D721Med (cell line): Measurements from ENCODE around the gene SPACA7.
"Not testable (repeated sequence)": the region's sequence is repeated elsewhere in the genome, so short reads cannot be mapped to it uniquely, and the experiment has no call there.

Experiments
- DNase-seq: peaks from one replicate; pipeline ENCODE4 v3.0.0; 2011; ENCODE audit warnings: low spot score; ENCODE audit not compliant: insufficient read length
- FAIRE-seq: peaks from 2 replicates; lab custom pipeline; 2011; peaks lifted over from hg19 to GRCh38; lab: Jason Lieb, UNC
- TF ChIP-seq, protein P1 (sequence below): IDR thresholded peaks from 2 replicates; pipeline ENCODE4 v1.5.1; 2012; ENCODE audit warnings: mild to moderate bottlenecking, control low read depth; ENCODE audit not compliant: insufficient read depth; ENCODE audit errors: missing control alignments

SPACA7 gene

DNA sequence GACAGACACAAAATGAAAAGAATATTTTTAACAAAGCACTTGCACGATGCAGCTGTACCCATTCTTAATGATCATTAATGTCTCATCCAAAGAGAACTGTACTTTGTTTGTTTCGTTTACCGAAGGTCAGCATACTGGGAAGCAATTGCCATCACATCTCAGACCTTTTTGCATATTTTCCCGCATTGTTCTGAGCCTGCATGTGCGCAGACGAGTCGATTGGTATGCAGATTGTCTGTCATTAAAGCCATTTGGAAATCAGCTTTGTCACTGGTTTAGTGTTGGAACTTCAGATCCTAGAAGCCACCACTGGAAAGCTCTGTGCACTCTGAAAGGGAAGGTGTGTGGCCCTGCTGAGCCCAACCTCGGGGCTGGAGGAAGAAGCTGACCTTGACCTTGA is 15.6 kb downstream of the SPACA7 start:
- DNase-seq (no peak), FAIRE-seq (no peak)
- TF ChIP-seq, protein P1, sequence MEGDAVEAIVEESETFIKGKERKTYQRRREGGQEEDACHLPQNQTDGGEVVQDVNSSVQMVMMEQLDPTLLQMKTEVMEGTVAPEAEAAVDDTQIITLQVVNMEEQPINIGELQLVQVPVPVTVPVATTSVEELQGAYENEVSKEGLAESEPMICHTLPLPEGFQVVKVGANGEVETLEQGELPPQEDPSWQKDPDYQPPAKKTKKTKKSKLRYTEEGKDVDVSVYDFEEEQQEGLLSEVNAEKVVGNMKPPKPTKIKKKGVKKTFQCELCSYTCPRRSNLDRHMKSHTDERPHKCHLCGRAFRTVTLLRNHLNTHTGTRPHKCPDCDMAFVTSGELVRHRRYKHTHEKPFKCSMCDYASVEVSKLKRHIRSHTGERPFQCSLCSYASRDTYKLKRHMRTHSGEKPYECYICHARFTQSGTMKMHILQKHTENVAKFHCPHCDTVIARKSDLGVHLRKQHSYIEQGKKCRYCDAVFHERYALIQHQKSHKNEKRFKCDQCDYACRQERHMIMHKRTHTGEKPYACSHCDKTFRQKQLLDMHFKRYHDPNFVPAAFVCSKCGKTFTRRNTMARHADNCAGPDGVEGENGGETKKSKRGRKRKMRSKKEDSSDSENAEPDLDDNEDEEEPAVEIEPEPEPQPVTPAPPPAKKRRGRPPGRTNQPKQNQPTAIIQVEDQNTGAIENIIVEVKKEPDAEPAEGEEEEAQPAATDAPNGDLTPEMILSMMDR: no peak

DNA sequence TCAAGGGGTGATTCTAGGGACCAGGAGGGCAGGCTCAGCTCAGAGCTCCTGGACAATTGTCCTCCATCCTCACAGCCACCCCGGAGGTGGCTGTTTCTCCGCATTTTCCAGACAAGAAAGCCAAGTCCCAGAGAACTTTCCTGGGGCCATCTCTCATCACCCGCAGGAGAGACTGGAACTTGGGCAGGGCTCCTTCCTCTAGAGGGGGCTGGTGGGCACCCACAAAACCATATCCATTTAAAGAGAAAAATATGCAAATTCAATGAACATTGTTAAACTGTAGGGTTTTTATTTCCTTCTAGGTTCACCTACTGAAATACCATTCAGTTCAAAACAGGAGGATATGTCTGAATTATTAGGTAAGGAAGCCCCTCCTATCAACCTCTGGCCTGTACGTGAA is 16.6 kb downstream of the SPACA7 start:
- TF ChIP-seq, protein P1: no peak
- DNase-seq: no peak
- no peak for FAIRE-seq

DNA sequence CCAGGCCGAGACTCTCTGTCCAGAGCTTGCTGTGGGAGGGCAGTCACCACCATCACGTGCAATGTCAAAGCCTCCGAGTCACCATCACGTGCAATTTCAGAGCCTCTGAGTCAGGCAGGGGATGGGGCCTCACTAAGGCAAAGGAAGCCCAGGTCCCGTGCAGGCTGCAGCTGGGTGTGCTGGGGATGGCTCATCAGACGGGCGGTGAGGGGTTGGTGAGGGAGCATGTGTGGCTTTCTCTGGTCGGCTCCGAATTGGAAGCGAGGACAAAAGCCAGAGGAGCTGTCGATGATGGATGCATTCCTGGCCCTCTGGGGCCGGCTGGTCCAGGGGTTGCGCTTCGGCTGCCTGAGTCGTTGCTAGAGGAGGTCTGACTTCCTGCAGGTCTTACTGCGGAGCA is 18.9 kb downstream of the SPACA7 start:
- DNase-seq, FAIRE-seq: not testable (repeated sequence)

DNA sequence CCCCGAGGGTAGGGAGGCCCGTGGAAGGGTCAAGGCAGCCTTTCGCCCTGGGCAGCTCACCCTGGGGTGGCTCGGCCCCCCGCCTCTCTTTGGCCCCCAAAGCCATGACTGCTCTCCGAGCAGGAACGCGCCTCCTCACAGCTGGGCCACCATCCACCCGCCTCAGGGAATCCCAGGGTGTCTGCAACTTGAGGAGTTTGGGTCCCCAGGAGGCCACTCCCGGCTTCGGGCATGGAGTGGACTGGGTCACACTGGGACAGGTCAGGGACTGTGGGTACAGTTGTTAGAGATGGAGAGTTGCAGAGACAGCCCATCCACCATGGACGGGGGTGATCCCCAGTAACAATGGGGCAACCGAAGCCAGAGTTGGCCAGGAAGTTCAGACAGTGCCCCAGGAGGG is 19.8 kb downstream of the SPACA7 start:
- DNase-seq, FAIRE-seq: not testable (repeated sequence)

DNA sequence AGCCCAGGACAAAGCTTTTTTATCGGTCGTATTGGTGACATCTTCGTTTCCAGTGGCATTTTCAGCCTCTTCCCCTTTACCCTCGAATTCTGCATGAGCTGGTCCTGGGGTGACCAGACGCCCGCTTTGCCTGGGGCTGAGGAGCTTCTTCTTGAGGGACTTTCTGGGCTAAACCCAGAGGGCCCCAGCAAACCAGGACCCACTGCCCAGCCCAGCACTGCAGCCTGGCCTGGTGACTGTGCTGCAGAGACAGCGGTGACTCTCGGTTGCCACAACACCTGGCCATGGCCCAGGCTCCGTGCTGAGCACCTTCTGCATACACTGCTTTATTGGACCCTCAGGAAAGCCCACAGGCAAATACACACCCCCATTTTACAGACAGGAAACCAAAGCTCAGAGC is 21.0 kb downstream of the SPACA7 start:
- FAIRE-seq (no peak), DNase-seq (no peak)
- TF ChIP-seq, protein P1: no peak

DNA sequence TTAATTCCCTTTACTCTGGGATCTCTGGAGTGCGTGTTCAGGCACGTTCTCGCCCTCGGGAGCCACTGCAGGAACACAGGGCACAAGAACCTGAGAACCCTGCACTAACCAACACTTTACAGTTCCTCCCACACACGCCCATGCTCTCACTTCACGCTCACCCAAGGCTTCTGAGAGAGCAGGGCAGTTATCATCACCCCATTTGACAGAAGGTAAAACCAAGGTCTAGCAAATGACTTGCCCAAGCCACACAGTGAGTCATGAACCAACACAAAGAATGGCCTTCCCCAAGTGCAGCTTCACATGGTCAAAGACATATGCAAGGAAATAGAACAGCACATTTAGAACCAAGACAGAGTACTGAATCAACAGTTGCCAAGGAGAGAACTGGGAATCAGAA is 22.2 kb downstream of the SPACA7 start:
- not testable (repeated sequence) for DNase-seq, FAIRE-seq

DNA sequence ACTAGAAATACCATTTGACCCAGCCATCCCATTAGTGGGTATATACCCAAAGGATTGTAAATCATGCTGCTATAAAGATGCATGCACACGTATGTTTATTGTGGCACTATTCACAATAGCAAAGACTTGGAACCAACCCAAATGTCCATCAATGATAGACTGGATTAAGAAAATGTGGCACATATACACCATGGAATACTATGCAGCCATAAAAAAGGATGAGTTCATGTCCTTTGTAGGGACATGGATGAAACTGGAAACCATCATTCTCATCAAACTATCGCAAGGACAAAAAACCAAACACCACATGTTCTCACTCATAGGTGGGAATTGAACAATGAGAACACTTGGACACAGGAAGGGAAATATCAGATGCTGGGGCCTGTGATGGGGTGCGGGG is 33.7 kb downstream of the SPACA7 start:
- FAIRE-seq, DNase-seq: not testable (repeated sequence)

DNA sequence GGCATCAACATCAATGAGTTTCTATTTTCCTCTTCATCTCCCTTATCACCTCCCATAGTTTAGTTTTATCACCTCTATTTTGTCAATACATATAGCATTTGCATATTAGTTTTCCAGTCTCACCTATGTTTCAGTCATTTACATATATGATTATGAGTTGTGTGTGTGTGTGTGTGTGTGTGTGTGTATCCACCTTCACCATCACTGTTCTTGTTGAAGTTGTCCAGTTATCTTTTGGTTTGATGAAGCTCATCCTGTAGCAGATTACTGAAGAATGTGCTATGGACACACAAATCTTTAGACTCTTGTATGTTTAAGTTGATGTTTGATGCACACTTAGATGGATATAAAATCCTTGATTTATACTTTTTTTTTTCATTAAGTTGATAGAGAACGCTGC is 40.5 kb downstream of the SPACA7 start:
- FAIRE-seq (no peak), DNase-seq (no peak)
- TF ChIP-seq, protein P1: no peak

DNA sequence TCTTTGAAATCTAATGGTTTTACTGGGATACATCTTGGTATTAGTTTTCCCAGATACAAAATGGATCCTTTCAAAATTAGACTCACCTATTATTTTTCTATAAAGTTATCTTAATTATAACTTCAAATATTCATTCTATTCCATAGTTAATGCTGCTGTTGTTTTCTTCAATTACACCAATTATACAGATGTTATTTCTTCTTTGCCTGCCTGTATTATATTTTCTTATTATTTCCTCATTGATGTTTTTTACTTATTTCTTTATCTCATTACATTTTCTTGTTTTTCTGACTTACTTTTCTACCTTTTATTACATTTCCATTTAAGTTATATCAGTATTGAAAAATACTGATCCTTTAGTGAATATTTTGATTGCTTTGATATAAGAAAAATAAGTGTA is 40.9 kb downstream of the SPACA7 start:
- TF ChIP-seq, protein P1: no peak
- FAIRE-seq (no peak), DNase-seq (no peak)
